Measurements from ENCODE around the gene PPP2R5D. TPM values are rescaled to one million over a fixed set of nuclear protein-coding genes. Genes with fewer than 3 reads are reported as not detected.

Gene PPP2R5D
- total RNA-seq, 1 experiment from 2014 or later: 53.7 TPM

DNA sequence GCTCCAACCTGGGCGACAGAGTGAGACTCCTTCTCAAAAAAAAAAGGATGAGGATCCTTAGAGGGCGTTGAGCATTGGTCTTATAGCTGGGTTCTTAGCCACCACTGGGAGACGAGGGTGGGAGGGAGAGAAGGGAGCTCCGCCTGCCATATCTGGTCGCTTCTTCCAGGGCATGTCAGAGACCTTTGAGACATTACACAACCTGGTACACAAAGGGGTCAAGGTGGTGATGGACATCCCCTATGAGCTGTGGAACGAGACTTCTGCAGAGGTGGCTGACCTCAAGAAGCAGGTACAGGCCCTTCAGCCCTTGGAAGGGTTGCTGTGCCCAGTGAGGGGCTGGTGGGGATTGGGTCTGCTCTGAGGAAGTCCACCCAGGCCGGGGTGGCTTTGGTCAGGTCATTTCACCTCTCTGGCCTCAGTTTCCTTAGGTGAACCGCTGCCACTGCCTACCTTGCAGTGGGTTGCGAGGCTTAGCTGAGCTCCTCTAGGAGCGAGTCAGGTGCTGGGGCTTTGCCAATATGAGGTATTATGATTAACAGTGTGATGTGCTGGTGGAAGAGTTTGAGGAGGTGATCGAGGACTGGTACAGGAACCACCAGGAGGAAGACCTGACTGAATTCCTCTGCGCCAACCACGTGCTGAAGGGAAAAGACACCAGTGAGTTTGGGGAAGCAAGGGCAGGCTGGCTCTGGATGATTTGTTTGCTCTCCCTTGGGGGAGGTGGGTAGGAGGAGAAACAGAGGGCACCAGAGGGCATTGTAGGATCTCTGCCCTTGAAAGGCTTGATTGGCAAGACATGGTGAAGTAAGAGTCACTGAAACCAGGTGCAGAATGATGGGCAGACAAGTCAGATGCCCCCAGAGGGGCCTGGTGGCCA lies 46.6 kb upstream of the PPP2R5D start:
- no peaks in the 10 kb centered on the region; the same call in 1 of the 2 replicates for H3F3A ChIP-seq (ENCODE audit: insufficient read depth, low read depth)
- DNase-seq: no peak
- BruUV-seq (replicated peaks): no TSS peak

GRCh38 chr6:42938428-42938796 lies 46.0 kb upstream of the PPP2R5D start:
- Histone ChIP-seq H3K4me1 (replicated peaks; ENCODE audit: insufficient read depth) (no peaks in the 10 kb centered on the region), H2AFZ (no peak overlapping the region), H3K9me2 (ENCODE audit: insufficient read depth) (no peaks in the 10 kb centered on the region), H3K36me3 (ENCODE audit: low read depth) (peaks cover 11% of the 10 kb centered on the region; the same call in 1 of the 2 replicates), H4K20me1 (ENCODE audit: insufficient read depth) (no peaks in the 10 kb centered on the region; the same call in 1 of the 2 replicates), H3K4me3 (no peak overlapping the region), H3K4me2 (no peak overlapping the region), H3F3A (ENCODE audit: insufficient read depth, low read depth) (peaks cover 4% of the 10 kb centered on the region; the same call in 1 of the 2 replicates), H3K79me2 (ENCODE audit: low read depth) (peaks cover under 1% of the 10 kb centered on the region; the same call in 1 of the 2 replicates), H3K27me3 (ENCODE audit: insufficient read depth, low read depth) (no peaks in the 10 kb centered on the region), H3K27ac (no peak overlapping the region), H3K9me3 (ENCODE audit: insufficient read depth, low read depth) (no peaks in the 10 kb centered on the region)
- CTCF ChIA-PET: no interaction called here
- no TSS peak for BruUV-seq (replicated peaks)
- intact Hi-C loops (cut with micrococcal nuclease; ENCODE audit: unreplicated experiment): no loop called here
- POLR2A ChIA-PET (ENCODE audit: unreplicated experiment): interaction anchor here (0.6 kb wide), 1 partner anchor 10 kb away, joined by 4 read pairs; no protein-coding TSS in a partner anchor
- DNase-seq: no peak
- TF ChIP-seq EZH2 (IDR thresholded peaks at IDR 0.05; ENCODE audit: low read depth): no peak
- TF ChIP-seq CTCF (conservative IDR thresholded peaks at IDR 0.05): no peak

More for the DNA sequence above, 46.6 kb upstream of the PPP2R5D start:
- Histone ChIP-seq H3K9me2 (ENCODE audit: insufficient read depth) (no peaks in the 10 kb centered on the region), H3K9me3 (ENCODE audit: insufficient read depth, low read depth) (no peaks in the 10 kb centered on the region), H4K20me1 (ENCODE audit: insufficient read depth) (no peaks in the 10 kb centered on the region; the same call in 1 of the 2 replicates), H3K4me1 (replicated peaks; ENCODE audit: insufficient read depth) (no peaks in the 10 kb centered on the region), H3K36me3 (ENCODE audit: low read depth) (peaks cover 11% of the 10 kb centered on the region; the same call in 1 of the 2 replicates), H3K4me3 (no peak overlapping the region), H3K79me2 (ENCODE audit: low read depth) (peaks cover 7% of the 10 kb centered on the region), H3K27me3 (ENCODE audit: insufficient read depth, low read depth) (no peaks in the 10 kb centered on the region), H2AFZ (no peak overlapping the region), H3K27ac (no peak overlapping the region), H3K4me2 (no peak overlapping the region)
- ChIA-PET CTCF (interaction anchor here (0.6 kb wide), 1 partner anchor 23 kb away, joined by 3 read pairs; no protein-coding TSS in a partner anchor), POLR2A (ENCODE audit: unreplicated experiment) (interaction anchor here (0.5 kb wide), 1 partner anchor 76 kb away, joined by 4 read pairs; the partner anchor contains the start of genes KLHDC3 and MEA1)
- TF ChIP-seq CTCF (conservative IDR thresholded peaks at IDR 0.05): no peak
- no peak for TF ChIP-seq EZH2 (IDR thresholded peaks at IDR 0.05; ENCODE audit: low read depth)
- intact Hi-C loops (cut with micrococcal nuclease; ENCODE audit: unreplicated experiment): no loop called here

DNA sequence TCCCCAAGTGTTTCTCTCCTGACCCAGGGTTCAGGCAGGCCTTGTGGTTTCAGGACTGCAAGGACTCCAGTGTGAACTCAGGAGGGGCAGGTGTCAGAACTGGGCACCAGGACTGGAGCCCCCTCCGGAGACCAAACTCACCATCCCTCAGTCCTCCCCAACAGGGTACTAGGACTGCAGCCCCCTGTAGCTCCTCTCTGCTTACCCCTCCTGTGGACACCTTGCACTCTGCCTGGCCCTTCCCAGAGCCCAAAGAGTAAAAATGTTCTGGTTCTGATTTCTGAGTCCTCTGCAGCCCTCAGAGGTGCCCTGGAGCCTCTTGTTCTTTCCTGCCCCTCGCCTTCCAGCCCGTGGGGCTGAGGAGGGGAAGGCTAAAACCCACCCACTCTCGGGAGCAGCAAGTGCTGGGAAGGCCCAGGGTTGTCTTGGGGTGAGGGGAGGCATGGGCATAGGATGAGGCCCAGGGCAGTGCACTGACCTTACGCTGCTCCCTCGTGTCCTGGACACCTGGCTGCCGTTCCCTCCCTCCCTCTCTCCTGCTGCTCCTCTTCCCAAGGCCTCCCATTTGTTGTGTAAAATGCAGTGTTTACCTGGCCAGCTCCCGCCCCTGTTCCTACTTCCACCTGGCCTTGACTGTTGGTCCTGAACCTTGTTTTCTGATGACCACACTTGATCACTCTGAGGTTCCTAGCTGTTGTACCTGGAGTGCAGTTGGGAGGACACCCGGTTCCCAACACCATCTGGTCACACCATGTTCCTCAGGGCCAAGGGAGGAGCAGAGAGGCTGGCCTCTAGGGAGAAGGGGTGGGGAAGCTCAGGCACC lies 45.2 kb upstream of the PPP2R5D start:
- TF ChIP-seq EZH2 (IDR thresholded peaks at IDR 0.05; ENCODE audit: low read depth) (no peak), CTCF (conservative IDR thresholded peaks at IDR 0.05) (no peak)
- H3K9me3 ChIP-seq (ENCODE audit: insufficient read depth, low read depth): no peaks in the 10 kb centered on the region
- no peaks in the 10 kb centered on the region for H3K79me2 ChIP-seq (ENCODE audit: low read depth)
- H3K9me2 ChIP-seq (ENCODE audit: insufficient read depth): no peaks in the 10 kb centered on the region
- H3K4me2 ChIP-seq: no peak overlapping the region
- H3F3A ChIP-seq (ENCODE audit: insufficient read depth, low read depth): peaks cover 4% of the 10 kb centered on the region; the same call in 1 of the 2 replicates
- no peaks in the 10 kb centered on the region for H3K27me3 ChIP-seq (ENCODE audit: insufficient read depth, low read depth)
- H2AFZ ChIP-seq: no peak overlapping the region
- peaks cover 11% of the 10 kb centered on the region; the same call in 1 of the 2 replicates for H3K36me3 ChIP-seq (ENCODE audit: low read depth)
- no peak overlapping the region for H3K4me3 ChIP-seq
- intact Hi-C loops (cut with micrococcal nuclease; ENCODE audit: unreplicated experiment): no loop called here
- ChIA-PET POLR2A (ENCODE audit: unreplicated experiment) (interaction anchor here (0.6 kb wide), 1 partner anchor 9 kb away, joined by 4 read pairs; no protein-coding TSS in a partner anchor), CTCF (no interaction called here)
- H3K4me1 ChIP-seq (replicated peaks; ENCODE audit: insufficient read depth): no peaks in the 10 kb centered on the region
- H4K20me1 ChIP-seq (ENCODE audit: insufficient read depth): no peaks in the 10 kb centered on the region; the same call in 1 of the 2 replicates
- BruUV-seq (replicated peaks): no TSS peak
- no peak overlapping the region for H3K27ac ChIP-seq
- no peak for DNase-seq

All from PC-9 (cell line).